Measurements from ENCODE around the gene IL15RA.
"Not testable (repeated sequence)": the region's sequence is repeated elsewhere in the genome, so short reads cannot be mapped to it uniquely, and the experiment has no call there.

IL15RA gene

DNA sequence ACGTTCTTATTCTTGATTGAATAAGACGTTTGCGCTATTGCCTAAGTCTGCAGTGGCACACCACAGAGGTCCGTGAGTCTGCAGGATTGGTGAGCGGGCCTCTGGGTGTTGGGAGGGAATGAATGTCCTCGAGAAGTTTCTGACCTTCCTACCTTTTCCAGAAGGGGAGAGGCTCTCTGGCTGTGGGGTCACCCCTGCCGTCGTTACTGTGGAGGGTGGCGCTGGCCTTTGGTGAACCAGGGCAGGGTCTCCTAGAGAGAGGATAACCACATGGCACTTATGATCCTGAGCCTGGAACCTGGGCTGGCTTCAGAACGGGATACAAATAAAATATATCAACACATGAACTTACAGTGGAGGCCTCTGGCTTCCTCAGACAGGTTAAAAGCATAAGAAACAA lies 13.8 kb downstream of the IL15RA start:
- H3K9ac ChIP-seq (ENCODE audit: low read length): no peak overlapping the region
- H3K36me3 ChIP-seq (ENCODE audit: control insufficient read depth, insufficient read depth, low read length): peaks cover 13% of the 10 kb centered on the region
- no peak overlapping the region for H3K4me3 ChIP-seq (ENCODE audit: low read length)
- peaks cover 9% of the 10 kb centered on the region for H3K4me1 ChIP-seq (ENCODE audit: control insufficient read depth, insufficient read depth, low read length)
- no peaks in the 10 kb centered on the region for H3K27me3 ChIP-seq (ENCODE audit: control insufficient read depth, insufficient read depth, low read length)
- no peaks in the 10 kb centered on the region for H3K9me3 ChIP-seq (ENCODE audit: control insufficient read depth, low read length)

DNA sequence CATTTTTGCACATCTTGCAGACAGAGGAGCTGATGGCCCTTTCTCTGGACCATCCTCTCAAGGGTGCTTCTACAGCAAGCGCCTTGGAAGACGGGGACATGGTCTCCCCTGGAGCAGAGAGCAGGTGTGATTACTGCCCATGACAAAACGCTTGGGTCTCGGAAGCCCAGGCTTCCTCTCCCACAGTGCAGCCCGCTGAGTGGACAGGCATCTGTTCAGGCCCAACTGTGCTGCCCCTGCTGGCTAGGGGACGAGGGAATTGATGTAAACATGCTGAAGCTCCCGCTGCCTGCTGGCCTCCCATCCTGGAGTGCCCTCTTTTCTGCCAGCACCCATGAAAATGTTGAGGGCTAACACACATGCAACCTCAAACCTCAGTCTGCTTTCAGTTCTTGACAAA lies 14.3 kb downstream of the IL15RA start:
- Histone ChIP-seq H3K9me3 (ENCODE audit: control insufficient read depth, low read length) (no peaks in the 10 kb centered on the region), H3K4me1 (ENCODE audit: control insufficient read depth, insufficient read depth, low read length) (peaks cover 8% of the 10 kb centered on the region)

DNA sequence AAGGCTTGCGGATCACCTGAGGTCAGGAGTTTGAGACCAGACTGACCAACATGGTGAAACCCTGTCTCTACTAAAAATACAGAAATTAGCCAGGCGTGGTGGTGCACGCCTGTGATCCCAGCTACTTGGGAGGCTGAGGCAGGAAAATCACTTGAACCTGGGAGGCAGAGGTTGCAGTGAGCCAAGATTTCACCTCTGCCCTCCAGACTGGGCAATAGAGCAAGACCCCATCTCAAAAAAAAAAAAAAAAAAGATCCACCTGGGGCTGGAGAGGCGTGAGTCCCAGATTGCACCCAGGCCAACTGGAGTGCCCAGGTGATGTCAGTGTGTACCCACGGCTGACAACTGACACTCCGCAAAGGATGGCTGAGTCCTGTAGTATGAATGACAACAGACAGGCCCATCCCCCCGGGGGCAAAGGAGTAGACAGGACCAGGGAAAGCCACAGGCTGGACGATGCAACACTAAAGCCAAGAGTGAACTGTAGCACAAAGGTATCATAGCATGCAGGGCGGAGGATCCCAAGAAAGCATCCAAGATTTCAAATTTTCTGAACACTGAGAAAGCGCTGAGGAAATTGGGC lies 14.9 kb downstream of the IL15RA start:
- not testable (repeated sequence) for H3K9me3 ChIP-seq (ENCODE audit: control insufficient read depth, low read length); H3K4me3 ChIP-seq (ENCODE audit: low read length); H3K27me3 ChIP-seq (ENCODE audit: control insufficient read depth, insufficient read depth, low read length); H3K4me1 ChIP-seq (ENCODE audit: control insufficient read depth, insufficient read depth, low read length); H3K9ac ChIP-seq (ENCODE audit: low read length)
- peaks cover 13% of the 10 kb centered on the region for H3K36me3 ChIP-seq (ENCODE audit: control insufficient read depth, insufficient read depth, low read length)

More for the DNA sequence above, 14.3 kb downstream of the IL15RA start:
- H3K9ac ChIP-seq (ENCODE audit: low read length): no peak overlapping the region
- no peaks in the 10 kb centered on the region for H3K27me3 ChIP-seq (ENCODE audit: control insufficient read depth, insufficient read depth, low read length)
- H3K4me3 ChIP-seq (ENCODE audit: low read length): no peak overlapping the region
- peaks cover 13% of the 10 kb centered on the region for H3K36me3 ChIP-seq (ENCODE audit: control insufficient read depth, insufficient read depth, low read length)

DNA sequence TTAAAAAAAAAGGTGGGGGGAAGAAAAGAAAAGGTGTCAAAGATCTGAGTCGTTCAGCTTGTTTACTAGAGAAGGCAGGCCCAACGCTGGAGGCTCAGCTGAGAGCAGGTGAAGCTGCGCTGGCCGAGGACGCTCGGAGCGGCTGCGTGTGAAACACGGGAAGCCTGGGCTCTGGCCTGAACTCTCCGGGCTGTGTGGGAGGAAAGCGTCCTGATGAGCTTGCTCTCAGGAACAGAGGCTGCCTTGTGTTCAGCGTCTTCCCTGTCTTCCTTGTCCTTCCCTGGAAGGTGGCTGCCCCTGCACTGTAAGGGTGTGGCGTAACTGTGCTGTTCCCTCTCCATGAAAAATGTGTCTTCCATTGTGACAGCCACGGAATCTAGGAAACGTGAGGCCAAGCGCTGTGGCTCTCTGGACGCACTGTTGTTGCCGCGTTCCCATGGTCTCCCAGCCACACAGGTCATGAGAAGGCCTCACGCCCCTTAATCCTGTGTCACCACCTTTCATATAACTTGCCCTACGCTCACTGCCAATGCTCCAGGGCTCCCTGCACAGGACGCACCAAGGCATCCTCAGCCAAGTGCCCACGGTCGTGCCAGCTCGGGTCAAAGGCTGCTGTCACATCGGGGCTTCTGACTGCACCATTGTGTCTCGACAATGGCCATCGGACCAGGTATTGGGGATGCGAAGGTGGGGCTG lies 15.8 kb downstream of the IL15RA start:
- peaks cover 8% of the 10 kb centered on the region for H3K4me1 ChIP-seq (ENCODE audit: control insufficient read depth, insufficient read depth, low read length)
- H3K9ac ChIP-seq (ENCODE audit: low read length): no peak overlapping the region
- H3K36me3 ChIP-seq (ENCODE audit: control insufficient read depth, insufficient read depth, low read length): peaks cover 13% of the 10 kb centered on the region
- H3K4me3 ChIP-seq (ENCODE audit: low read length): no peak overlapping the region
- H3K27me3 ChIP-seq (ENCODE audit: control insufficient read depth, insufficient read depth, low read length): no peaks in the 10 kb centered on the region
- no peaks in the 10 kb centered on the region for H3K9me3 ChIP-seq (ENCODE audit: control insufficient read depth, low read length)

DNA sequence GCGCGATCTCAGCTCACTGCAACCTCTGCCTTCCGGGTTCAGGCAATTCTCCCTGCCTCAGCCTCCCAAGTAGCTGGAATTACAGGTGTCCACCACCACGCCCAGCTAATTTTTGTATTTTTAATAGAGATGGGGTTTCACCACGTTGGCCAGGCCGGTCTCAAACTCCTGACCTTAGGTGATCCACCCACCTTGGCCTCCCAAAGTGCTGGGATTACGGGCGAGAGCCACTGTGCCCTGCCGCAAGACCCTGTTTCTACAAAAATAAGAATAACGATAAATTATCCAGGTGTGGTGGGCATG lies 16.4 kb downstream of the IL15RA start:
- not testable (repeated sequence) for H3K4me1 ChIP-seq (ENCODE audit: control insufficient read depth, insufficient read depth, low read length); H3K9ac ChIP-seq (ENCODE audit: low read length); H3K4me3 ChIP-seq (ENCODE audit: low read length); H3K9me3 ChIP-seq (ENCODE audit: control insufficient read depth, low read length); H3K27me3 ChIP-seq (ENCODE audit: control insufficient read depth, insufficient read depth, low read length)
- H3K36me3 ChIP-seq (ENCODE audit: control insufficient read depth, insufficient read depth, low read length): peaks cover 13% of the 10 kb centered on the region

DNA sequence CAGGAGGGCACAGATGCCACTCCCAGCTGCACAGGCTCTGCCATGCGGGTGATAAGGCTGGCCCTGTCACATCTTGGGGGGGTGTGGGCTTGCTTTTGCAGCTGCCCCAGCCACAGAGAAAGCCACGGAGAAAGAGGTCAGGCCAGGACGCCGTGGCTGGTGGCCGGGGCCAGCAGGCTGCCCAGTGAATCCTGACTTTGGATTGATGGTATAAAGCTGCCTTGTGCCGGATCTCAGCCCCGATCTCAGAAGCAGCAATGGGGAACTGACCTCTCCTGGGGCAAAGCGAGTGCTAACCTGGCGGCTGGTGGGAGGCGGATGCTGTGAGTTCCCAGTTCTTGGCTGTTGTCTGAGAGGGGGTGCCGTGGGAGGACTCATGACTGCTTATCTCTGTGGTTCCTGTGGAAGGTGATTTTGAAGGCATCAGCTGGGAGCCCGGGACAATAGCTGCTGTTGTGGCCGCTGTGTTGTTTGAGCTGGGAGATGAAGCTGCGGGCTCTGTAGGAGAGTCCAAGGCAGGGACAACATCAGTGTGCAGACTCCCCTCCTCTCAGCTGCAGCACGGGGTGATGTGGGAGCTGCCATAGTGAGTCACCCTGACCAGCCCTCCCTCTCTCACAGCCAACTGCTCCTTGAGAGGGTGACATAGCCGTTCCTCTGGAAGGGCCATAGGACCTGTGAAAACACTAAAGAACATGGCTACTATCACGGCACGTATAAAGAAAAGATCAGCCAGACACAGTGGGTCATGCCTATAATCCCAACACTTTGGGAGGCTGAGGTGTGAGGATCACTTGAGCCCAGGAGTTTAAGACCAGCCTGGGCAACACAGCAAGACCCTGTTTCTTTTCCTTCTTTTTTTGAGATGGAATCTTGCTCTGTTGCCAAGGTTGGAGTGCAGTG lies 17.0 kb downstream of the IL15RA start:
- Histone ChIP-seq H3K9me3 (ENCODE audit: control insufficient read depth, low read length) (no peaks in the 10 kb centered on the region), H3K9ac (ENCODE audit: low read length) (no peak overlapping the region), H3K4me1 (ENCODE audit: control insufficient read depth, insufficient read depth, low read length) (peaks cover 5% of the 10 kb centered on the region), H3K27me3 (ENCODE audit: control insufficient read depth, insufficient read depth, low read length) (no peaks in the 10 kb centered on the region), H3K36me3 (ENCODE audit: control insufficient read depth, insufficient read depth, low read length) (peaks cover 13% of the 10 kb centered on the region), H3K4me3 (ENCODE audit: low read length) (no peak overlapping the region)

DNA sequence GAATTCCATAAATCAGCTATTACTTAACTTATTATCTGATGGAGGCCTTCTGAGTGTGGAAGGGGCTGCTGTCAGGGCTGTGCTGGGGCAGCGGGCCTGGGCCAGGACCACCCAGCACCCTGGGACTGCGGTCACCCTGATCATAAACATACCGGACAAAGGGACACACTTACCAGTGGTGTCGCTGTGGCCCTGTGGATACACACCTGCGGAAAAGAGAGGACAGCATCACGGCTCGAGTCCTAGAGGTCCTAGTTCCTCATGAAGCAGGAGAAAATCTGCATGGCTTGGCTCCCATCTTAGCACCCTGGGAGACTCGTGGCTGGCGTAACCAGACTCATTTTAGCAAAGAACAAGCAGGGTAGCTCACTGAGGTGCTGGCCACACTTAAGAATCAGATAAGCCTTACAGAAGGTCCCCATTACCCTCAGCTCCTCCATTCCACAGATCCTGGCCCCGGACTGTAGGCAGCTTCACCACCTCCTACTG lies 17.7 kb downstream of the IL15RA start:
- Histone ChIP-seq H3K9me3 (ENCODE audit: control insufficient read depth, low read length) (no peaks in the 10 kb centered on the region), H3K27me3 (ENCODE audit: control insufficient read depth, insufficient read depth, low read length) (no peaks in the 10 kb centered on the region), H3K36me3 (ENCODE audit: control insufficient read depth, insufficient read depth, low read length) (peaks cover 13% of the 10 kb centered on the region), H3K9ac (ENCODE audit: low read length) (no peak overlapping the region), H3K4me3 (ENCODE audit: low read length) (no peak overlapping the region), H3K4me1 (ENCODE audit: control insufficient read depth, insufficient read depth, low read length) (no peaks in the 10 kb centered on the region)

DNA sequence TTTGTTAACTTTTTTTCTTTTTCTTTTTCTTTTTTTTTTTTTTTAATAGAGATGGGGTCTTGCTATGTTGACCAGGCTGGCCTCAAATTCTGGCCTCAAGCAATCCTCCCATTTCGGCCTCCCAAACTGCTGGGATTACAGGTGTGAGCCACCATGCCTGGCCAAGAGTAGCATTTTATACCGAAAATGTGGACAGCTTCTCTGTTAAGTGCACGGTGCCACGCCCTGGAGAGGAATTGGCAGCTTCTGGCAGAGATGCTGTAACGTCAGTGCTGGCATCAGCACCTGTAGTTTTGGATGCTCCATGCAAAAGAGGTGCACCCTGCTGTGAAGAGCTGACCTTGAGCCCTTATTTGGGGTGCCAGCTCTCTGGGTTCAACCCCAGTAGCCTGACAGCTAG lies 18.2 kb downstream of the IL15RA start:
- Histone ChIP-seq H3K36me3 (ENCODE audit: control insufficient read depth, insufficient read depth, low read length) (peaks cover 13% of the 10 kb centered on the region), H3K9me3 (ENCODE audit: control insufficient read depth, low read length) (no peaks in the 10 kb centered on the region), H3K27me3 (ENCODE audit: control insufficient read depth, insufficient read depth, low read length) (no peaks in the 10 kb centered on the region), H3K4me1 (ENCODE audit: control insufficient read depth, insufficient read depth, low read length) (no peaks in the 10 kb centered on the region), H3K4me3 (ENCODE audit: low read length) (no peak overlapping the region), H3K9ac (ENCODE audit: low read length) (no peak overlapping the region)

DNA sequence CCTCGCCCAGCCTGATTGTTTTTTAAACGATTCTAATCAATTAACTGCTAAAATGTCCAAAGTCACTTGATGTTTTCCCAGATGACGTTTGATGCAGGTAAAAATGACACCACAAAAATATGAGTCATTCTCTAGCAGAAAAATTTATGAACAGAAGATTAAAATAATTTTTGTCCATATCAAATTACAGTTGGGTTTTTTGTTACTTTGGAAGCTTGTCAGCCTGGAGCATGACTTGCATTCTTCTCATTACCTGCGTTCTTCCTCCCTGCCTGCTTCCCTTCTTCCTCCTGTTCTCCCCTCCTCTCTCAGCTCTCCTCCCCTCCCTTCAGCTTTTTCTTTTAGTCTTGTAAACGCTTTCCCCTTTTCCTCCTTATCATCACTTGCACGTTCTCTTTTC lies 18.7 kb downstream of the IL15RA start:
- no peak overlapping the region for H3K4me3 ChIP-seq (ENCODE audit: low read length)
- H3K4me1 ChIP-seq (ENCODE audit: control insufficient read depth, insufficient read depth, low read length): no peaks in the 10 kb centered on the region
- no peak overlapping the region for H3K9ac ChIP-seq (ENCODE audit: low read length)
- no peaks in the 10 kb centered on the region for H3K9me3 ChIP-seq (ENCODE audit: control insufficient read depth, low read length)
- no peaks in the 10 kb centered on the region for H3K27me3 ChIP-seq (ENCODE audit: control insufficient read depth, insufficient read depth, low read length)
- H3K36me3 ChIP-seq (ENCODE audit: control insufficient read depth, insufficient read depth, low read length): peaks cover 13% of the 10 kb centered on the region

DNA sequence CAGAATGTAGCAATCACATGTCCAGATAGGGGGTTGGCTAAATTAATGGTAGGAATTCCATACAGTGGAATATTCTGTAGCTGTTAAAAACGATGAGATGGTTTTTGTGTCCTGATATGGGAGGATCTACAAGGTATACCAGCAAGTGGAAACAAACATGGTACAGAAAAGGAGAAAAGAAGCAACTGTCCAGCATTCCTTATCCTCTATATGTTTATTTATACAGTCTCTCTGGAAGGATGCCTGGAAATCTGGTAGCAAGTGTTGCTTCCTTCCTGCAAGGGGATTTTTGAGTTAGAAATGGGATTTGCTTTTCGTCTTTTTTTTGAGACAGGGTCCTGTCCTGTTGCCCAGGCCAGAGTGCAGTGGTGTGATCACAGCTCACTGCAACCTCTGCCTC lies 19.3 kb downstream of the IL15RA start:
- H3K27me3 ChIP-seq (ENCODE audit: control insufficient read depth, insufficient read depth, low read length): no peaks in the 10 kb centered on the region
- H3K36me3 ChIP-seq (ENCODE audit: control insufficient read depth, insufficient read depth, low read length): peaks cover 11% of the 10 kb centered on the region
- H3K9ac ChIP-seq (ENCODE audit: low read length): no peak overlapping the region
- no peak overlapping the region for H3K4me3 ChIP-seq (ENCODE audit: low read length)
- no peaks in the 10 kb centered on the region for H3K9me3 ChIP-seq (ENCODE audit: control insufficient read depth, low read length)
- no peaks in the 10 kb centered on the region for H3K4me1 ChIP-seq (ENCODE audit: control insufficient read depth, insufficient read depth, low read length)

DNA sequence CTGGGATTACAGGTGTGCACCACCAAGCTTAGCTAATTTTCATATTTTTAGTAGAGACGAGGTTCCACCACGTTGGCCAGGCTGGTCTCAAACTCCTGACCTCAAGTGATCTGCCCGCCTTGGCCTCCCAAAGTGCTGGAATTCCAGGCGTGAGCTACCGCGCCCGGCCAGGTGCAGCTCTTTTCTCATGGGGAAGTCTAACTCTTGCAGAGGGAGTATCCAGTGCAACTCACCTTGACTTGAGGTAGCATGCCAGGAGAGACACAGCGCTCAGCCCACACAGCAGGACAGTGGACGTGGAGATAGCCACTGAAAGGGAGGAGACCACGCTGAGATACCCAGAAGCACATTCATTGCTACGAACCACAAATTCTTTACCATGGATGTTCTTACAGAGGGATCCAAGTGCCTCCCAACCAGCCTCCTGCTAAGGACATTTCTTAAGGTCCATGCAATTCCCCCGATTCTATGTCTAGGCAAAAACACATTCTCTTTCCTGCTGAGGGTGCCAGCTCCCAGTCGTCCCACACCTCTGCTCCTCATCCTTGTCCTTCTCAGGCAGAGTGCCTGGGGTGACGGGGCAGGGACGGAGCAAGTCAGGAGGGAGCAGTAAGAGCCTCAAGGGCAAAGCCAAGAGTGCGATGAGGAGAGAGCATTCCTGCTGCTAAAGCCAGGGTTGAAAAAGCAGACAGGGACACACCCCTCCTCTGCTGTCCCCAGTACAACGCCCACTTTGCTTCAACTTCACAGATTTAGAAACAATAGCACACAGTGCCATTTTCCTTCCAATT lies 21.0 kb downstream of the IL15RA start:
- Histone ChIP-seq H3K9ac (ENCODE audit: low read length) (no peak overlapping the region), H3K36me3 (ENCODE audit: control insufficient read depth, insufficient read depth, low read length) (peaks cover 14% of the 10 kb centered on the region), H3K27me3 (ENCODE audit: control insufficient read depth, insufficient read depth, low read length) (no peaks in the 10 kb centered on the region), H3K4me1 (ENCODE audit: control insufficient read depth, insufficient read depth, low read length) (peaks cover 6% of the 10 kb centered on the region), H3K4me3 (ENCODE audit: low read length) (no peak overlapping the region), H3K9me3 (ENCODE audit: control insufficient read depth, low read length) (no peaks in the 10 kb centered on the region)
